ENCODE results near the gene FAM98A. TPM values are rescaled to one million over a fixed set of nuclear protein-coding genes. Genes with fewer than 3 reads are reported as not detected.

Gene FAM98A
- polyA plus RNA-seq, 1 experiment, result 98.7 TPM

- no peak overlapping the region for H3K4me3 ChIP-seq (ENCODE audit: low read depth, low read length)
- ChIA-PET CTCF (no interaction called here), POLR2A (no interaction called here)
- H3K36me3 ChIP-seq (ENCODE audit: control insufficient read depth, insufficient read depth, low read length), result no peaks in the 10 kb centered on the region
- no peak for TF ChIP-seq CTCF (IDR thresholded peaks at IDR 0.05; ENCODE audit: insufficient read depth, low read depth, low read length)
- no peak for DNase-seq (ENCODE audit: low read depth)
- H3K27me3 ChIP-seq (ENCODE audit: control insufficient read depth, insufficient read depth, low read length), result no peaks in the 10 kb centered on the region
These were observed 7.5 kb upstream of the FAM98A start for GRCh38 chr2:33606622-33607021.

GRCh38 chr2:33606100-33606499 lies 7.0 kb upstream of the FAM98A start:
- ChIA-PET POLR2A (no interaction called here), CTCF (no interaction called here)
- Histone ChIP-seq H3K27me3 (ENCODE audit: control insufficient read depth, insufficient read depth, low read length) (no peaks in the 10 kb centered on the region), H3K36me3 (ENCODE audit: control insufficient read depth, insufficient read depth, low read length) (no peaks in the 10 kb centered on the region), H3K4me3 (ENCODE audit: low read depth, low read length) (no peak overlapping the region)
- no peak for TF ChIP-seq CTCF (IDR thresholded peaks at IDR 0.05; ENCODE audit: insufficient read depth, low read depth, low read length)
- DNase-seq (ENCODE audit: low read depth), result no peak

- Histone ChIP-seq H3K27me3 (ENCODE audit: control insufficient read depth, insufficient read depth, low read length) (no peaks in the 10 kb centered on the region), H3K36me3 (ENCODE audit: control insufficient read depth, insufficient read depth, low read length) (no peaks in the 10 kb centered on the region), H3K4me3 (ENCODE audit: low read depth, low read length) (no peak overlapping the region)
- ChIA-PET CTCF (no interaction called here), POLR2A (no interaction called here)
- no peak for TF ChIP-seq CTCF (IDR thresholded peaks at IDR 0.05; ENCODE audit: insufficient read depth, low read depth, low read length)
- no peak for DNase-seq (ENCODE audit: low read depth)
These were observed 6.0 kb upstream of the FAM98A start for GRCh38 chr2:33605056-33605455.

GRCh38 chr2:33603416-33603815 lies 4.3 kb upstream of the FAM98A start:
- no peak for DNase-seq (ENCODE audit: low read depth)
- TF ChIP-seq CTCF (IDR thresholded peaks at IDR 0.05; ENCODE audit: insufficient read depth, low read depth, low read length), result no peak
- no peaks in the 10 kb centered on the region for H3K36me3 ChIP-seq (ENCODE audit: control insufficient read depth, insufficient read depth, low read length)
- CTCF ChIA-PET, result no interaction called here
- POLR2A ChIA-PET, result no interaction called here
- H3K27me3 ChIP-seq (ENCODE audit: control insufficient read depth, insufficient read depth, low read length), result no peaks in the 10 kb centered on the region
- H3K4me3 ChIP-seq (ENCODE audit: low read depth, low read length), result no peak overlapping the region

GRCh38 chr2:33602201-33602830 lies 3.2 kb upstream of the FAM98A start:
- TF ChIP-seq CTCF (IDR thresholded peaks at IDR 0.05; ENCODE audit: insufficient read depth, low read depth, low read length), result no peak
- Histone ChIP-seq H3K4me3 (ENCODE audit: low read depth, low read length) (no peak overlapping the region), H3K36me3 (ENCODE audit: control insufficient read depth, insufficient read depth, low read length) (no peaks in the 10 kb centered on the region), H3K27me3 (ENCODE audit: control insufficient read depth, insufficient read depth, low read length) (no peaks in the 10 kb centered on the region)
- ChIA-PET CTCF (interaction anchor here (0.6 kb wide), 1 partner anchor 21 kb away, joined by 3 read pairs; no protein-coding TSS in a partner anchor), POLR2A (no interaction called here)
- DNase-seq (ENCODE audit: low read depth), result no peak
